ENCODE measurements around the gene SLC37A3. TPM values are rescaled to one million over a fixed set of nuclear protein-coding genes. Genes with fewer than 3 reads are reported as not detected.
"Not testable (repeated sequence)": the region's sequence is repeated elsewhere in the genome, so short reads cannot be mapped to it uniquely, and the experiment has no call there.

Gene SLC37A3
- total RNA-seq, 1 experiment from 2014 or later: 57.8 TPM

DNA sequence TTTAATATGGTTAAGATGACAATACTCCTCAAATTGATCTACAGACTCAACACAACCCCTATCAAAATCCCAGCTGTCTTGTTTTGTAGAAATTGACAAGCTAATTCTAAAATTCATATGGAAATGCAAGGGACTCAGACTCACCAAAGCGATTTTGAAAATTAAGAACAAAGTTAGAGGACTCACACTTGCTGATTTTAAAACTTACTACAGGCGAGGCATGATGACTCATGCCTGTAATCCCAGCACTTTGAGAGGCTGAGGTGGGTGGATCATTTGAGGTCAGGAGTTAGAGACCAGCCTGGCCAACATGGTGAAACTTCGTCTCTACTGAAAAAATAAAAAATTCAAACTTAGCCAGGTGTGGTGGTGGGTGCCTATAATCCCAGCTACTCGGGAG lies 78.3 kb downstream of the SLC37A3 start:
- H3K27me3 ChIP-seq (ENCODE audit: control insufficient read depth, insufficient read depth, low read length); H3K36me3 ChIP-seq (ENCODE audit: control insufficient read depth, insufficient read depth, low read length); H3K27ac ChIP-seq (ENCODE audit: low read length); H3K9me3 ChIP-seq (ENCODE audit: control insufficient read depth, insufficient read depth, low read depth, low read length); ATAC-seq; in situ Hi-C loops (cut with HindIII; ENCODE audit: low pct_unique_long_range_greater_than_20kb, low sequenced_read_pairs); CTCF ChIA-PET; H3K4me3 ChIP-seq (ENCODE audit: low read depth in 2 of 2, low read length in 2 of 2); DNase-seq (ENCODE audit: low read depth, low spot score); BruUV-seq (replicated peaks); intact Hi-C loops (cut with micrococcal nuclease; ENCODE audit: unreplicated experiment); POLR2A ChIA-PET: not testable (repeated sequence)
- H3K4me1 ChIP-seq (ENCODE audit: control insufficient read depth, insufficient read depth, low read length): peaks cover 17% of the 10 kb centered on the region

DNA sequence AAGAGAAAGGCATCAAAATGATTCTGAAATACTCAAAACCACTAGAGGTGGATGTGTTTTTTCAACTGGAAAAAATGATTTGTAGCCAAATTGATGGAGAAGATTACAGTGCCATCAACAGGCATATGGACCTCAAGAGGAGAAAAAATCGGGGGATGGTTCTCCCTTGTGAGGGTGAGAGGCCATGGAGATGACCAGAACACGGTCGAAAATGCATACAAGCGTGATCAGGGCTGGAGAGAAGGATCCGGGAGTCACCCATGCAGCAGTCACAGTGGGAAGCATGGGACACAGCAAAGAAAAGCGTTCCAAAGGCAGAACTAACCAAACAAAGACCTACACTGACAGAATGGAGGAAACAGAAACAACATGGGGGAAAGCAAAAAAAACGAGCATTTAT lies 80.3 kb downstream of the SLC37A3 start:
- ChIA-PET CTCF (no interaction called here), POLR2A (no interaction called here)
- ATAC-seq: no peak
- in situ Hi-C loops (cut with HindIII; ENCODE audit: low pct_unique_long_range_greater_than_20kb, low sequenced_read_pairs): no loop called here
- no peaks in the 10 kb centered on the region for H3K27me3 ChIP-seq (ENCODE audit: control insufficient read depth, insufficient read depth, low read length)
- peaks cover 23% of the 10 kb centered on the region for H3K4me1 ChIP-seq (ENCODE audit: control insufficient read depth, insufficient read depth, low read length)
- TF ChIP-seq POLR2AphosphoS5 (IDR thresholded peaks at IDR 0.05; ENCODE audit: low read depth, low read length) (no peak), SIN3A (IDR thresholded peaks at IDR 0.05; ENCODE audit: borderline replicate concordance, insufficient read depth, low read depth, low read length) (no peak), TCF7L2 (IDR thresholded peaks at IDR 0.05; ENCODE audit: low read depth, low read length) (no peak)
- TF ChIP-seq, protein P1, sequence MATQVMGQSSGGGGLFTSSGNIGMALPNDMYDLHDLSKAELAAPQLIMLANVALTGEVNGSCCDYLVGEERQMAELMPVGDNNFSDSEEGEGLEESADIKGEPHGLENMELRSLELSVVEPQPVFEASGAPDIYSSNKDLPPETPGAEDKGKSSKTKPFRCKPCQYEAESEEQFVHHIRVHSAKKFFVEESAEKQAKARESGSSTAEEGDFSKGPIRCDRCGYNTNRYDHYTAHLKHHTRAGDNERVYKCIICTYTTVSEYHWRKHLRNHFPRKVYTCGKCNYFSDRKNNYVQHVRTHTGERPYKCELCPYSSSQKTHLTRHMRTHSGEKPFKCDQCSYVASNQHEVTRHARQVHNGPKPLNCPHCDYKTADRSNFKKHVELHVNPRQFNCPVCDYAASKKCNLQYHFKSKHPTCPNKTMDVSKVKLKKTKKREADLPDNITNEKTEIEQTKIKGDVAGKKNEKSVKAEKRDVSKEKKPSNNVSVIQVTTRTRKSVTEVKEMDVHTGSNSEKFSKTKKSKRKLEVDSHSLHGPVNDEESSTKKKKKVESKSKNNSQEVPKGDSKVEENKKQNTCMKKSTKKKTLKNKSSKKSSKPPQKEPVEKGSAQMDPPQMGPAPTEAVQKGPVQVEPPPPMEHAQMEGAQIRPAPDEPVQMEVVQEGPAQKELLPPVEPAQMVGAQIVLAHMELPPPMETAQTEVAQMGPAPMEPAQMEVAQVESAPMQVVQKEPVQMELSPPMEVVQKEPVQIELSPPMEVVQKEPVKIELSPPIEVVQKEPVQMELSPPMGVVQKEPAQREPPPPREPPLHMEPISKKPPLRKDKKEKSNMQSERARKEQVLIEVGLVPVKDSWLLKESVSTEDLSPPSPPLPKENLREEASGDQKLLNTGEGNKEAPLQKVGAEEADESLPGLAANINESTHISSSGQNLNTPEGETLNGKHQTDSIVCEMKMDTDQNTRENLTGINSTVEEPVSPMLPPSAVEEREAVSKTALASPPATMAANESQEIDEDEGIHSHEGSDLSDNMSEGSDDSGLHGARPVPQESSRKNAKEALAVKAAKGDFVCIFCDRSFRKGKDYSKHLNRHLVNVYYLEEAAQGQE (IDR thresholded peaks at IDR 0.05; ENCODE audit: insufficient read depth in 1 of 2, low read depth in 2 of 2, low read length in 1 of 2): no peak
- TF ChIP-seq, protein P2, sequence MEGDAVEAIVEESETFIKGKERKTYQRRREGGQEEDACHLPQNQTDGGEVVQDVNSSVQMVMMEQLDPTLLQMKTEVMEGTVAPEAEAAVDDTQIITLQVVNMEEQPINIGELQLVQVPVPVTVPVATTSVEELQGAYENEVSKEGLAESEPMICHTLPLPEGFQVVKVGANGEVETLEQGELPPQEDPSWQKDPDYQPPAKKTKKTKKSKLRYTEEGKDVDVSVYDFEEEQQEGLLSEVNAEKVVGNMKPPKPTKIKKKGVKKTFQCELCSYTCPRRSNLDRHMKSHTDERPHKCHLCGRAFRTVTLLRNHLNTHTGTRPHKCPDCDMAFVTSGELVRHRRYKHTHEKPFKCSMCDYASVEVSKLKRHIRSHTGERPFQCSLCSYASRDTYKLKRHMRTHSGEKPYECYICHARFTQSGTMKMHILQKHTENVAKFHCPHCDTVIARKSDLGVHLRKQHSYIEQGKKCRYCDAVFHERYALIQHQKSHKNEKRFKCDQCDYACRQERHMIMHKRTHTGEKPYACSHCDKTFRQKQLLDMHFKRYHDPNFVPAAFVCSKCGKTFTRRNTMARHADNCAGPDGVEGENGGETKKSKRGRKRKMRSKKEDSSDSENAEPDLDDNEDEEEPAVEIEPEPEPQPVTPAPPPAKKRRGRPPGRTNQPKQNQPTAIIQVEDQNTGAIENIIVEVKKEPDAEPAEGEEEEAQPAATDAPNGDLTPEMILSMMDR (IDR thresholded peaks at IDR 0.05): no peak
- no peak overlapping the region for H3K27ac ChIP-seq (ENCODE audit: low read length)
- intact Hi-C loops (cut with micrococcal nuclease; ENCODE audit: unreplicated experiment): no loop called here
- DNase-seq (ENCODE audit: low read depth, low spot score): no peak
- BruUV-seq (replicated peaks): no TSS peak
- no peaks in the 10 kb centered on the region for H3K9me3 ChIP-seq (ENCODE audit: control insufficient read depth, insufficient read depth, low read depth, low read length)
- H3K4me3 ChIP-seq (ENCODE audit: low read depth in 2 of 2, low read length in 2 of 2): no peak overlapping the region
- no peaks in the 10 kb centered on the region for H3K36me3 ChIP-seq (ENCODE audit: control insufficient read depth, insufficient read depth, low read length)

DNA sequence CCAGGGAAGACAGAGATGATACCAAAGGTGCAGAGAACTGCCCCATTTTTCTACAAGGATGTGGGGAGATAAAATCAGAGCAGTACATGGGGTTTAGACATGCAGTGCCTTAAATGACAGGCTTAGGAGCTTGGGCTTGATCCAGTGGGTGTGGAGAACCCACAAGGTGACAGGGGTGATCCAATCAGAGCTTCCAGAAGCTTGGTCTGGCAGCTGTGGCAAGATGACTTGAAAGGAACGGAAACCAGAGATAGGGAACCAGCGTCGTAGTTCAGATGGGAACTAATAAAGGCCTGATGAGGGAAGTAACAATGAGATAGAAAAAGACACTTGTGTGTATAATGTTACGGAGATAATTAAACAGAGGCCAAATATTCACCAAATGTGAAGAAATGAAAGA lies 80.7 kb downstream of the SLC37A3 start:
- ChIA-PET POLR2A (no interaction called here), CTCF (no interaction called here)
- peaks cover under 1% of the 10 kb centered on the region; the same call in 1 of the 2 replicates for H3K9me3 ChIP-seq (ENCODE audit: control insufficient read depth, insufficient read depth, low read depth, low read length)
- no peaks in the 10 kb centered on the region for H3K36me3 ChIP-seq (ENCODE audit: control insufficient read depth, insufficient read depth, low read length)
- in situ Hi-C loops (cut with HindIII; ENCODE audit: low pct_unique_long_range_greater_than_20kb, low sequenced_read_pairs) (no loop called here), intact Hi-C loops (cut with micrococcal nuclease; ENCODE audit: unreplicated experiment) (no loop called here)
- ATAC-seq (no peak), DNase-seq (ENCODE audit: low read depth, low spot score) (no peak)
- BruUV-seq (replicated peaks): no TSS peak
- H3K4me3 ChIP-seq (ENCODE audit: low read depth in 2 of 2, low read length in 2 of 2): no peak overlapping the region
- H3K27me3 ChIP-seq (ENCODE audit: control insufficient read depth, insufficient read depth, low read length): no peaks in the 10 kb centered on the region
- H3K27ac ChIP-seq (ENCODE audit: low read length): no peak overlapping the region
- H3K4me1 ChIP-seq (ENCODE audit: control insufficient read depth, insufficient read depth, low read length): peaks cover 23% of the 10 kb centered on the region
- TF ChIP-seq POLR2AphosphoS5 (IDR thresholded peaks at IDR 0.05; ENCODE audit: low read depth, low read length) (no peak), SIN3A (IDR thresholded peaks at IDR 0.05; ENCODE audit: borderline replicate concordance, insufficient read depth, low read depth, low read length) (no peak), TCF7L2 (IDR thresholded peaks at IDR 0.05; ENCODE audit: low read depth, low read length) (no peak)
- TF ChIP-seq, protein P1 (IDR thresholded peaks at IDR 0.05; ENCODE audit: insufficient read depth in 1 of 2, low read depth in 2 of 2, low read length in 1 of 2): no peak
- TF ChIP-seq, protein P2 (IDR thresholded peaks at IDR 0.05): no peak
